SK-N-SH (cell line): Measurements from ENCODE around the gene PWWP2B. TPM values are rescaled to one million over a fixed set of nuclear protein-coding genes. Genes with fewer than 3 reads are reported as not detected.

ENCODE experiments used
- CTCF ChIA-PET: fragments of 300-600, 350-600 bp; formaldehyde crosslinking; extraction: SDS; loops from one replicate; lab custom pipeline; 2021; lab: Yijun Ruan, JAX
- POLR2A ChIA-PET: fragments of 350-600 bp; sonication (Branson Sonifier 250); formaldehyde crosslinking; extraction: SDS; loops from one replicate; lab custom pipeline; 2020; ENCODE audit warnings: antibody characterized with exemption, inconsistent platforms; lab: Yijun Ruan, JAX
- DNase-seq: peaks from one replicate; pipeline ENCODE4 v3.0.0; 2012
- H2AFZ ChIP-seq: fragments of 200-600 bp; sonication (generic); 2 replicates; pipeline ENCODE4 v1.8.1; 2016; ENCODE audit warnings: antibody characterized with exemption, mild to moderate bottlenecking, low read depth
- H3F3A ChIP-seq: fragments of 200-600 bp; sonication (generic); replicated peaks from 2 replicates; pipeline ENCODE3; 2016; ENCODE audit warnings: antibody characterized with exemption, mild to moderate bottlenecking; ENCODE audit not compliant: insufficient read depth
- H3K27ac ChIP-seq, 2 experiments: fragments of 200-500 bp in 1 of 2; fragments of 200-600 bp in 1 of 2; sonication (Bioruptor generic) in 1 of 2; sonication (generic), shearing (Covaris generic) in 1 of 2; 2 replicates each; pipeline versions ENCODE4 v1.5.1 to v1.6.1; 2014 to 2016; ENCODE audit warnings: low read depth in 2 of 2, inconsistent platforms in 1 of 2, low read length in 1 of 2, mild to moderate bottlenecking in 1 of 2, mixed read lengths in 1 of 2
- H3K27me3 ChIP-seq: fragments of 200-600 bp; sonication (generic), shearing (Covaris generic); 2 replicates; pipeline ENCODE4 v1.6.1; 2016; ENCODE audit warnings: mixed run types; ENCODE audit not compliant: insufficient read depth
- H3K36me3 ChIP-seq, 2 experiments: fragments of 200-500 bp in 1 of 2; fragments of 200-600 bp in 1 of 2; sonication (Bioruptor generic) in 1 of 2; sonication (generic) in 1 of 2; replicated peaks in 1 of 2; 2 replicates each; pipeline versions ENCODE3 to v1.5.1; 2014 to 2016; ENCODE audit warnings: low read length in 1 of 2, mild to moderate bottlenecking in 1 of 2; ENCODE audit not compliant: insufficient read depth in 2 of 2, control insufficient read depth in 1 of 2
- H3K4me1 ChIP-seq, 2 experiments: fragments of 200-500 bp in 1 of 2; fragments of 200-600 bp in 1 of 2; sonication (Bioruptor generic) in 1 of 2; sonication (generic), shearing (Covaris generic) in 1 of 2; 2 replicates each; pipeline versions ENCODE4 v1.5.1 to v1.6.1; 2014 to 2016; ENCODE audit warnings: low read depth in 1 of 2, low read length in 1 of 2, mixed run types in 1 of 2; ENCODE audit not compliant: insufficient read depth in 2 of 2, control insufficient read depth in 1 of 2
- H3K4me2 ChIP-seq: fragments of 200-600 bp; sonication (generic), shearing (Covaris generic); 2 replicates; pipeline ENCODE4 v1.6.1; 2017; ENCODE audit warnings: mixed run types
- H3K4me3 ChIP-seq, 2 experiments: fragments of 200-500 bp in 1 of 2; fragments of 200-600 bp in 1 of 2; sonication (Bioruptor generic) in 1 of 2; sonication (generic), shearing (Covaris generic) in 1 of 2; 2 replicates each; pipeline versions ENCODE4 v1.5.1 to v1.8.1; 2014 to 2016; ENCODE audit warnings: low read depth in 2 of 2, inconsistent platforms in 1 of 2, low read length in 1 of 2, mild to moderate bottlenecking in 1 of 2, mixed read lengths in 1 of 2, moderate library complexity in 1 of 2
- H3K79me2 ChIP-seq: fragments of 200-600 bp; sonication (generic); 2 replicates; pipeline ENCODE4 v1.8.1; 2017; ENCODE audit warnings: mild to moderate bottlenecking; ENCODE audit not compliant: insufficient read depth
- H3K9ac ChIP-seq: fragments of 200-600 bp; sonication (generic); 2 replicates; pipeline ENCODE4 v1.6.1; 2017; ENCODE audit warnings: mixed run types
- H3K9me2 ChIP-seq: fragments of 200-600 bp; sonication (generic); 2 replicates; pipeline ENCODE4 v1.6.1; 2017; ENCODE audit warnings: mixed run types
- H3K9me3 ChIP-seq: fragments of 200-600 bp; sonication (generic); 2 replicates; pipeline ENCODE4 v1.6.1; 2017; ENCODE audit warnings: mixed run types, mild to moderate bottlenecking, moderate library complexity
- H4K20me1 ChIP-seq: fragments of 200-600 bp; sonication (generic); 2 replicates; pipeline ENCODE4 v1.6.1; 2017; ENCODE audit warnings: mild to moderate bottlenecking, mixed run types; ENCODE audit not compliant: insufficient read depth
- ELF1 ChIP-seq: IDR thresholded peaks from 2 replicates; pipeline ENCODE4 v1.4.0; 2012
- EZH2phosphoT487 ChIP-seq: fragments of 200-600 bp; sonication (generic); IDR thresholded peaks from 2 replicates; pipeline ENCODE4 v1.6.1; 2017; ENCODE audit warnings: low read depth, mixed run types, mild to moderate bottlenecking, antibody characterized with exemption, moderate library complexity, borderline replicate concordance
- FOSL2 ChIP-seq: IDR thresholded peaks from 2 replicates; pipeline ENCODE4 v1.4.0; 2012; ENCODE audit warnings: low read depth, mild to moderate bottlenecking, moderate library complexity, borderline replicate concordance
- FOXJ3 ChIP-seq: sonication (generic); formaldehyde crosslinking; IDR thresholded peaks from 2 replicates; pipeline ENCODE4 v1.5.1; 2020; ENCODE audit warnings: mild to moderate bottlenecking, missing genetic modification reagents
- FOXM1 ChIP-seq: IDR thresholded peaks from 2 replicates; pipeline ENCODE4 v1.4.0; 2012; ENCODE audit warnings: low read depth, mild to moderate bottlenecking
- GABPA ChIP-seq: IDR thresholded peaks from 2 replicates; pipeline ENCODE4 v1.4.0; 2012; ENCODE audit warnings: low read depth, mild to moderate bottlenecking
- GATA2 ChIP-seq: sonication (generic); formaldehyde crosslinking; IDR thresholded peaks from 2 replicates; pipeline ENCODE4 v1.5.0; 2020; ENCODE audit warnings: mild to moderate bottlenecking, missing genetic modification reagents
- JUND ChIP-seq: IDR thresholded peaks from 2 replicates; pipeline ENCODE4 v1.4.0; 2012
- MEF2A ChIP-seq: IDR thresholded peaks from 2 replicates; pipeline ENCODE4 v1.4.0; 2012; ENCODE audit warnings: low read depth, borderline replicate concordance
- MXI1 ChIP-seq: IDR thresholded peaks from 2 replicates; pipeline ENCODE4 v1.6.1; 2012; ENCODE audit warnings: mild to moderate bottlenecking, low read depth, low read length, improper control_type of control experiment
- NFIC ChIP-seq: IDR thresholded peaks from 2 replicates; pipeline ENCODE4 v1.4.0; 2012; ENCODE audit warnings: borderline replicate concordance
- NRF1 ChIP-seq: IDR thresholded peaks from 2 replicates; pipeline ENCODE4 v1.6.1; 2012; ENCODE audit warnings: low read depth, mild to moderate bottlenecking, low read length
- PBX3 ChIP-seq: IDR thresholded peaks from 2 replicates; pipeline ENCODE4; 2012
- POLR2AphosphoS5 ChIP-seq: IDR thresholded peaks from 2 replicates; pipeline ENCODE4 v1.6.1; 2012; ENCODE audit warnings: low read depth, low read length
- RAD21 ChIP-seq: IDR thresholded peaks from 2 replicates; pipeline ENCODE4 v1.6.1; 2012; ENCODE audit warnings: mild to moderate bottlenecking, low read length
- RCOR1 ChIP-seq: fragments of 150-350 bp; IDR thresholded peaks from 2 replicates; pipeline ENCODE4 v1.6.1; 2017; ENCODE audit warnings: antibody characterized with exemption, low read length
- RFX5 ChIP-seq: IDR thresholded peaks from 2 replicates; pipeline ENCODE4 v1.6.1; 2012; ENCODE audit warnings: mild to moderate bottlenecking, improper control_type of control experiment, low read length
- RXRA ChIP-seq: IDR thresholded peaks from 2 replicates; pipeline ENCODE4 v1.4.0; 2012; ENCODE audit warnings: low read depth, mild to moderate bottlenecking, borderline replicate concordance
- SIN3A ChIP-seq: IDR thresholded peaks from 2 replicates; pipeline ENCODE4 v1.6.1; 2012; ENCODE audit warnings: low read depth, mild to moderate bottlenecking, low read length, moderate library complexity, borderline replicate concordance
- TAF1 ChIP-seq: IDR thresholded peaks from 2 replicates; pipeline ENCODE4 v1.6.1; 2012; ENCODE audit warnings: low read depth, mild to moderate bottlenecking, low read length, moderate library complexity, borderline replicate concordance
- TCF12 ChIP-seq: IDR thresholded peaks from 2 replicates; pipeline ENCODE4 v1.4.0; 2012
- ZBTB33 ChIP-seq: IDR thresholded peaks from 2 replicates; pipeline ENCODE4 v1.4.0; 2012; ENCODE audit warnings: low read depth, borderline replicate concordance
- WGBS: methylation state at CpG from one replicate; pipeline ENCODE4 v1.1.6; 2017; ENCODE audit warnings: low lambda C conversion rate; 5-methylcytosine and 5-hydroxymethylcytosine counted together
- polyA plus RNA-seq, 3 experiments: library from polyadenylated mRNA; depleted of rRNA; stranded (reverse); fragments of >200 nt; gene quantifications; 2 replicates each; pipeline ENCODE4 v1.2.3, GENCODE V29; 2012

PWWP2B gene
- polyA plus RNA-seq, 1 of the 3 experiments (the other 2 are of a cell fraction), result 2.4 TPM

- no peaks in the 10 kb centered on the region for H4K20me1 ChIP-seq
- peaks cover 3% of the 10 kb centered on the region for H3F3A ChIP-seq
- H3K4me1 ChIP-seq, result peaks cover 4 to 29% of the 10 kb centered on the region in 2 experiments; a peak in 2 of 4 replicates
- H3K27me3 ChIP-seq, result no peaks in the 10 kb centered on the region
- POLR2A ChIA-PET, result interaction anchor here (0.6 kb wide), 1 partner anchor 10 kb away, joined by 3 read pairs; no protein-coding TSS in a partner anchor
- no peaks in the 10 kb centered on the region for H3K36me3 ChIP-seq
- H3K4me3 ChIP-seq, result no peak overlapping the region
- WGBS, result 95% methylated on average over 17 of the region's 27 CpGs
- H3K4me2 ChIP-seq, result no peak overlapping the region
- no peak overlapping the region for H3K27ac ChIP-seq
- H3K9me2 ChIP-seq, result no peaks in the 10 kb centered on the region
- peaks cover 11% of the 10 kb centered on the region; the same call in 1 of the 2 replicates for H3K79me2 ChIP-seq
- CTCF ChIA-PET, result interaction anchor here (1.4 to 1.8 kb wide), 2 partner anchors 10 to 38 kb away, joined by 3 to 5 read pairs; no protein-coding TSS in a partner anchor
- TF ChIP-seq TCF12 (no peak), JUND (no peak), ELF1 (no peak), MXI1 (no peak), GABPA (no peak), GATA2 (CRISPR knock-in tag) (no peak), PBX3 (no peak), RCOR1 (no peak), MEF2A (no peak), FOXM1 (no peak), SIN3A (no peak)
- TF ChIP-seq, all 33 proteins: peak for 0
- Histone ChIP-seq H3K9ac (no peak overlapping the region), H2AFZ (no peak overlapping the region), H3K9me3 (no peaks in the 10 kb centered on the region)
- DNase-seq, result no peak
Observed at GRCh38 chr10:132399117-132400035, 2.4 kb downstream of the PWWP2B start.

GRCh38 chr10:132400041-132400546 is 3.1 kb downstream of the PWWP2B start:
- H3K4me2 ChIP-seq, result no peak overlapping the region
- H3K9me2 ChIP-seq, result no peaks in the 10 kb centered on the region
- no peaks in the 10 kb centered on the region for H3K36me3 ChIP-seq
- no peaks in the 10 kb centered on the region for H4K20me1 ChIP-seq
- H3K9me3 ChIP-seq, result no peaks in the 10 kb centered on the region
- peaks cover 11% of the 10 kb centered on the region; the same call in 1 of the 2 replicates for H3K79me2 ChIP-seq
- 97% methylated on average over 7 of the region's 9 CpGs for WGBS
- H3K27ac ChIP-seq, result no peak overlapping the region; a peak in 1 of 4 replicates
- no peak overlapping the region for H3K4me3 ChIP-seq
- ChIA-PET CTCF (no interaction called here), POLR2A (no interaction called here)
- H3K4me1 ChIP-seq, result peaks cover 4 to 29% of the 10 kb centered on the region in 2 experiments; a peak in 2 of 4 replicates
- peaks cover 3% of the 10 kb centered on the region for H3F3A ChIP-seq
- H3K27me3 ChIP-seq, result no peaks in the 10 kb centered on the region
- no peak overlapping the region for H3K9ac ChIP-seq
- DNase-seq, result no peak
- TF ChIP-seq JUND, result no peak
- TF ChIP-seq PBX3, result no peak
- no peak for TF ChIP-seq NFIC
- no peak for TF ChIP-seq RAD21
- no peak for TF ChIP-seq MXI1
- TF ChIP-seq MEF2A, result no peak
- no peak for TF ChIP-seq RCOR1
- TF ChIP-seq GABPA, result no peak
- no peak for TF ChIP-seq GATA2 (CRISPR knock-in tag)
- TF ChIP-seq TAF1, result no peak
- TF ChIP-seq RFX5, result no peak
- no peak for TF ChIP-seq ZBTB33
- TF ChIP-seq FOSL2, result no peak
- TF ChIP-seq FOXJ3, result no peak
- TF ChIP-seq FOXM1, result no peak
- no peak for TF ChIP-seq POLR2AphosphoS5
- TF ChIP-seq NRF1, result no peak
- TF ChIP-seq RXRA, result no peak
- TF ChIP-seq EZH2phosphoT487, result no peak
- H2AFZ ChIP-seq, result no peak overlapping the region
